ENCODE data around the gene MACROD2. TPM values are rescaled to one million over a fixed set of nuclear protein-coding genes. Genes with fewer than 3 reads are reported as not detected.

The MACROD2 gene
- total RNA-seq, 1 experiment from 2014 or later = 3.7 TPM

DNA sequence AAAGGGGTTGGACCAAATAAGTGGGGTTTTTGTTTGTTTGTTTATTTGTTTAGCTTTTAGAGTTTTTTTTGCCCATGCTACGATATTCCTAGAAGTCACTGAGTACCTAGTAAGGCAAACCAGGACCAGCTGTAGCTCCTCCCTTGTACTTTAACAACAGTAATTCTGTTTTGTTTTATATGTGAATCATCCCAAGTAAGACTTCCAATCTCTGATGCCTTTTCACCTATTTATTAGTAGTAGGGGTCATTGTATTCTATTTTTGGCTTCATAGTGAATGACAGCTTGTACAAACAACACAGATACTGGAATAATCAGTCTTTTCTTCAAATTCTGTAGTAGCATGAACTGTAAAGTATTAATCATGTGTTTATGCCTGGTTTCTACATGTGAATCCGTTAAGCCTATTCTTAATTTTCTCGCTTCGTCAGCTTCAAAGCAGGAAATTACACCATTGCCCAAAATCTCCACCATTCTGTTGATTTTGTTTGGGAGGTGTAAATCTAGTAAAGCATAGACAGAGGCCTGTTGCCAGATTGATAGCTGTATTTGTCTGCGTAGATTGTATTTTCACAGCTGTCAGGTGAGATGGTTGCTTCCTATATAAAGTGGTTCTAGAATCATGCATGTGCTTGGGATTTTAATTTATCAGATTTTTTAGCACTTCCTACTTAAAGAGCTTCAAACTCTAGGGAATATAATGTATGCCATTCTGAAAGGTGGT is 493.6 kb downstream of the MACROD2 start:
- no peak overlapping the region for H3K4me2 ChIP-seq (ENCODE audit: low read length)
- no peaks in the 10 kb centered on the region for H3K79me2 ChIP-seq (ENCODE audit: insufficient read depth, low read length)
- H3K36me3 ChIP-seq (ENCODE audit: control insufficient read depth in 1 of 2, insufficient read depth in 2 of 2, low read length in 2 of 2) = no peaks in the 10 kb centered on the region
- no peak overlapping the region for H3K4me3 ChIP-seq (replicated peaks in 1 of 2; ENCODE audit: low read depth in 1 of 2, low read length in 2 of 2)
- H3K27ac ChIP-seq (ENCODE audit: low read depth, low read length) = no peak overlapping the region
- H3K9ac ChIP-seq (ENCODE audit: low read length) = no peak overlapping the region
- H2AFZ ChIP-seq (ENCODE audit: low read depth, low read length, poor library complexity, severe bottlenecking) = no peak overlapping the region
- no peaks in the 10 kb centered on the region for H4K20me1 ChIP-seq (ENCODE audit: insufficient read depth)
- ChIA-PET RAD21 (ENCODE audit: low non-redundant PET in 1 of 2, low total read pairs in 2 of 2, uncharacterized antibody in 2 of 2, unreplicated experiment in 2 of 2) (no interaction called here), CTCF (no interaction called here), POLR2A (no interaction called here)
- no peaks in the 10 kb centered on the region for H3K9me3 ChIP-seq (ENCODE audit: control insufficient read depth in 1 of 2, insufficient read depth in 1 of 2, low read depth in 1 of 2, low read length in 2 of 2)
- no peaks in the 10 kb centered on the region for H3K27me3 ChIP-seq (ENCODE audit: insufficient read depth, low read length)
- DNase-seq (ENCODE audit: low read depth, low spot score) (no peak), ATAC-seq (no peak)
- no peaks in the 10 kb centered on the region for H3K9me2 ChIP-seq (ENCODE audit: insufficient read depth)
- no TSS peak for BruUV-seq (replicated peaks)
- H3K4me1 ChIP-seq (ENCODE audit: control insufficient read depth in 1 of 2, insufficient read depth in 2 of 2, low read length in 2 of 2) = no peaks in the 10 kb centered on the region
- TF ChIP-seq JUND (IDR thresholded peaks at IDR 0.05) = no peak
- TF ChIP-seq, protein P1, sequence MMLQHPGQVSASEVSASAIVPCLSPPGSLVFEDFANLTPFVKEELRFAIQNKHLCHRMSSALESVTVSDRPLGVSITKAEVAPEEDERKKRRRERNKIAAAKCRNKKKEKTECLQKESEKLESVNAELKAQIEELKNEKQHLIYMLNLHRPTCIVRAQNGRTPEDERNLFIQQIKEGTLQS (IDR thresholded peaks at IDR 0.05) = no peak
- TF ChIP-seq CEBPB (IDR thresholded peaks at IDR 0.05; ENCODE audit: low read depth) = no peak
- no peak for TF ChIP-seq ZFX (IDR thresholded peaks at IDR 0.05)
- TF ChIP-seq, protein P2, sequence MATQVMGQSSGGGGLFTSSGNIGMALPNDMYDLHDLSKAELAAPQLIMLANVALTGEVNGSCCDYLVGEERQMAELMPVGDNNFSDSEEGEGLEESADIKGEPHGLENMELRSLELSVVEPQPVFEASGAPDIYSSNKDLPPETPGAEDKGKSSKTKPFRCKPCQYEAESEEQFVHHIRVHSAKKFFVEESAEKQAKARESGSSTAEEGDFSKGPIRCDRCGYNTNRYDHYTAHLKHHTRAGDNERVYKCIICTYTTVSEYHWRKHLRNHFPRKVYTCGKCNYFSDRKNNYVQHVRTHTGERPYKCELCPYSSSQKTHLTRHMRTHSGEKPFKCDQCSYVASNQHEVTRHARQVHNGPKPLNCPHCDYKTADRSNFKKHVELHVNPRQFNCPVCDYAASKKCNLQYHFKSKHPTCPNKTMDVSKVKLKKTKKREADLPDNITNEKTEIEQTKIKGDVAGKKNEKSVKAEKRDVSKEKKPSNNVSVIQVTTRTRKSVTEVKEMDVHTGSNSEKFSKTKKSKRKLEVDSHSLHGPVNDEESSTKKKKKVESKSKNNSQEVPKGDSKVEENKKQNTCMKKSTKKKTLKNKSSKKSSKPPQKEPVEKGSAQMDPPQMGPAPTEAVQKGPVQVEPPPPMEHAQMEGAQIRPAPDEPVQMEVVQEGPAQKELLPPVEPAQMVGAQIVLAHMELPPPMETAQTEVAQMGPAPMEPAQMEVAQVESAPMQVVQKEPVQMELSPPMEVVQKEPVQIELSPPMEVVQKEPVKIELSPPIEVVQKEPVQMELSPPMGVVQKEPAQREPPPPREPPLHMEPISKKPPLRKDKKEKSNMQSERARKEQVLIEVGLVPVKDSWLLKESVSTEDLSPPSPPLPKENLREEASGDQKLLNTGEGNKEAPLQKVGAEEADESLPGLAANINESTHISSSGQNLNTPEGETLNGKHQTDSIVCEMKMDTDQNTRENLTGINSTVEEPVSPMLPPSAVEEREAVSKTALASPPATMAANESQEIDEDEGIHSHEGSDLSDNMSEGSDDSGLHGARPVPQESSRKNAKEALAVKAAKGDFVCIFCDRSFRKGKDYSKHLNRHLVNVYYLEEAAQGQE (IDR thresholded peaks at IDR 0.05; ENCODE audit: low read depth) = no peak
- TF ChIP-seq, protein P3, sequence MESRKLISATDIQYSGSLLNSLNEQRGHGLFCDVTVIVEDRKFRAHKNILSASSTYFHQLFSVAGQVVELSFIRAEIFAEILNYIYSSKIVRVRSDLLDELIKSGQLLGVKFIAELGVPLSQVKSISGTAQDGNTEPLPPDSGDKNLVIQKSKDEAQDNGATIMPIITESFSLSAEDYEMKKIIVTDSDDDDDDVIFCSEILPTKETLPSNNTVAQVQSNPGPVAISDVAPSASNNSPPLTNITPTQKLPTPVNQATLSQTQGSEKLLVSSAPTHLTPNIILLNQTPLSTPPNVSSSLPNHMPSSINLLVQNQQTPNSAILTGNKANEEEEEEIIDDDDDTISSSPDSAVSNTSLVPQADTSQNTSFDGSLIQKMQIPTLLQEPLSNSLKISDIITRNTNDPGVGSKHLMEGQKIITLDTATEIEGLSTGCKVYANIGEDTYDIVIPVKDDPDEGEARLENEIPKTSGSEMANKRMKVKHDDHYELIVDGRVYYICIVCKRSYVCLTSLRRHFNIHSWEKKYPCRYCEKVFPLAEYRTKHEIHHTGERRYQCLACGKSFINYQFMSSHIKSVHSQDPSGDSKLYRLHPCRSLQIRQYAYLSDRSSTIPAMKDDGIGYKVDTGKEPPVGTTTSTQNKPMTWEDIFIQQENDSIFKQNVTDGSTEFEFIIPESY (IDR thresholded peaks at IDR 0.05; ENCODE audit: extremely low read depth, insufficient replicate concordance, low read length) = no peak
- TF ChIP-seq EZH2phosphoT487 (IDR thresholded peaks at IDR 0.05; ENCODE audit: borderline replicate concordance) = no peak
- TF ChIP-seq SIN3A (IDR thresholded peaks at IDR 0.05; ENCODE audit: low read depth) = no peak
- TF ChIP-seq ELF1 (IDR thresholded peaks at IDR 0.05; ENCODE audit: borderline replicate concordance, low read depth) = no peak
- no peak for TF ChIP-seq SRF (IDR thresholded peaks at IDR 0.05; ENCODE audit: low read depth)
- no peak for TF ChIP-seq YY1 (IDR thresholded peaks at IDR 0.05; ENCODE audit: extremely low read depth, insufficient replicate concordance, low read depth, low read length)
- TF ChIP-seq POLR2AphosphoS5 (IDR thresholded peaks at IDR 0.05; ENCODE audit: low read depth, low read length) = no peak
- TF ChIP-seq EZH2 (IDR thresholded peaks at IDR 0.05) = no peak
- no peak for TF ChIP-seq SP1 (IDR thresholded peaks at IDR 0.05; ENCODE audit: low read depth)
- TF ChIP-seq EGR1 (IDR thresholded peaks at IDR 0.05; ENCODE audit: low read depth) = no peak
- TF ChIP-seq POLR2A (IDR thresholded peaks at IDR 0.05; ENCODE audit: borderline replicate concordance, extremely low read depth, insufficient read depth, insufficient read length) = no peak
- intact Hi-C loops (cut with micrococcal nuclease) = no loop called here

All from HCT116 (cell line).